Adipocyte (in vitro differentiated cells): ENCODE measurements around the gene MYEOV.
A peak's percentile ranks its signal among the peaks of the same experiment; 100 is the strongest.

Source experiments
- DNase-seq: peaks from one replicate; pipeline ENCODE4 v3.0.0-alpha.2; 2015; ENCODE audit warnings: low read depth
- H3K27me3 ChIP-seq: replicated peaks from 2 replicates; pipeline ENCODE4 v1.7.0; 2013; ENCODE audit warnings: mild to moderate bottlenecking, low read length, moderate library complexity; ENCODE audit not compliant: control insufficient read depth, insufficient read depth
- H3K36me3 ChIP-seq: 2 replicates; pipeline ENCODE4 v1.7.0; 2013; ENCODE audit warnings: low read length, mild to moderate bottlenecking, moderate library complexity; ENCODE audit not compliant: control insufficient read depth, insufficient read depth, severe bottlenecking
- H3K4me1 ChIP-seq: 2 replicates; pipeline ENCODE4 v1.7.0; 2013; ENCODE audit warnings: mild to moderate bottlenecking, low read length, moderate library complexity; ENCODE audit not compliant: control insufficient read depth, insufficient read depth
- H3K4me3 ChIP-seq: 2 replicates; pipeline ENCODE4 v1.7.0; 2013; ENCODE audit warnings: mild to moderate bottlenecking, low read length, moderate library complexity
- H3K9ac ChIP-seq: 2 replicates; pipeline ENCODE4 v1.7.0; 2013; ENCODE audit warnings: mild to moderate bottlenecking, low read length, moderate library complexity
- H3K9me3 ChIP-seq: 2 replicates; pipeline ENCODE4 v1.7.0; 2013; ENCODE audit warnings: mild to moderate bottlenecking, low read length, moderate library complexity; ENCODE audit not compliant: control insufficient read depth

Gene MYEOV

DNA sequence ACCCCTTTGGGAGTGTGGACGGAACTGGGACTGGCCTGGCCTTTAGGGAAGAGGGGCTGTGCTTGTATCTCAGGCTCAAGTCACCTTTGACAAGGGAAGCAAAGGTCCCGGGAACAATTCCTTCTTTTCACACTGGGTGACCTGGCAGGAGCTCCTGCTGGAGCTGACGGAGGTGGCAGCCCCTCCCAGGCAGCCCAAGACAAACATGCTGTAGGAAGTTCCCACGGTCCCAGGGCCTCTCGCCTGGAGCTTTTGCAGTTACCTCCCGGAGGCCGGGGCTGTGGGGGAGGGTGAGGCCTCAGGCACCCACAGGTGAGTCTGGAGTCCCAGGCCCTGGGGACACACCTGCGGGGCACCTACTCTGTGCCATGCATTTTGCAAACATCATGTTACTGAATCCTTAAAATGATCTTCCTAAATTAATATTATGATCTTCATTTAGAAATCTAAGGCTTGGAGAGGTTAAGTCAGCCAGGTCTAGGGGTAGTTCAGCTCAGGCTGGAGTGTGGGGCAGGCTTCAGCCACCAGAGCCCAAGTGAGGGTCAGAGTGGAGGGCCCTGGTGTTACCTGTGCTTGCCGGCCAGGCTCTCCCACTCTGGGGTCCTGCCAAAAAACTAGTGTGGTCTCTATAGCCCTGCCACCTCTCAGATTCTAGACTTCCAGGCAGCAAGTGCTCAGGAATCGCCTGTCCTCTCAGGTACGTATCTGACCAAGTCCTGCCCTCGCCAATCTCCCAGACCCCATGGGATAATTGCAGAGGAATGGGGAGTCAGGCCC is 15.7 kb upstream of the MYEOV start:
- H3K9me3 ChIP-seq: peaks cover 5% of the 10 kb centered on the region
- H3K9ac ChIP-seq: no peak overlapping the region
- H3K4me3 ChIP-seq: no peak overlapping the region
- H3K4me1 ChIP-seq: peaks cover 19% of the 10 kb centered on the region
- no peaks in the 10 kb centered on the region for H3K36me3 ChIP-seq
- peaks cover 30% of the 10 kb centered on the region for H3K27me3 ChIP-seq
- DNase-seq: no peak

DNA sequence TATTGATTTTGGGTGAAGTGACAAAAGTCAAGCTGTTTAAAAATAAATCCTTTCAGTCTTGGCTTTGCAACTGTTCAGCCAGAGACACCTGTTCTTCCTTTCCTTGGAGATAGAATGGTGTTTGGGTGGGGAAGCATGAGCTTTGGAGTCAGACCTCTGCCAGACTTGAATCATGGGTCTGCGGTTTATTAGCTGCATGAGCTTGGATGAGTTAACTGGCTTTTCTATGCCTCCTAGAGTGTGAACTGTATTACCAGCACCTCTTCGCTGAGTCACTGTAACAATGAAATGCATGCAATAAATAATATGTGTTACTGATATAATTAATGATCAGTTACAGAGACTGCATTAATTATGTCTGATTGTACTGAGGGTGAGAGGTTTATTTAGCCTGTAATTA is 13.5 kb upstream of the MYEOV start:
- Histone ChIP-seq H3K4me1 (peaks cover 19% of the 10 kb centered on the region), H3K36me3 (no peaks in the 10 kb centered on the region), H3K9ac (no peak overlapping the region), H3K4me3 (no peak overlapping the region), H3K27me3 (peaks cover 16% of the 10 kb centered on the region), H3K9me3 (peaks cover 5% of the 10 kb centered on the region)
- DNase-seq: no peak

GRCh38 chr11:69280994-69281393 is 13.0 kb upstream of the MYEOV start:
- no peak overlapping the region for H3K4me3 ChIP-seq
- peak; percentile 31 for DNase-seq

GRCh38 chr11:69283446-69283845 is 10.5 kb upstream of the MYEOV start:
- Histone ChIP-seq H3K4me3 (no peak overlapping the region), H3K9me3 (peaks cover 5% of the 10 kb centered on the region), H3K27me3 (no peaks in the 10 kb centered on the region), H3K4me1 (peaks cover 19% of the 10 kb centered on the region), H3K36me3 (no peaks in the 10 kb centered on the region), H3K9ac (no peak overlapping the region)
- DNase-seq: no peak

More at GRCh38 chr11:69280994-69281393, 13.0 kb upstream of the MYEOV start:
- H3K9ac ChIP-seq: peak overlapping the region; percentile 25
- H3K9me3 ChIP-seq: peaks cover 5% of the 10 kb centered on the region
- peaks cover 11% of the 10 kb centered on the region for H3K27me3 ChIP-seq
- no peaks in the 10 kb centered on the region for H3K36me3 ChIP-seq
- H3K4me1 ChIP-seq: peaks cover 19% of the 10 kb centered on the region

GRCh38 chr11:69284081-69284511 is 9.9 kb upstream of the MYEOV start:
- H3K4me3 ChIP-seq: no peak overlapping the region
- H3K27me3 ChIP-seq: no peaks in the 10 kb centered on the region
- H3K9me3 ChIP-seq: peaks cover 5% of the 10 kb centered on the region
- no peaks in the 10 kb centered on the region for H3K36me3 ChIP-seq
- peaks cover 19% of the 10 kb centered on the region for H3K4me1 ChIP-seq
- no peak for DNase-seq
- no peak overlapping the region for H3K9ac ChIP-seq

- no peak for DNase-seq
- Histone ChIP-seq H3K9ac (no peak overlapping the region), H3K4me1 (peaks cover 18% of the 10 kb centered on the region), H3K9me3 (peaks cover 5% of the 10 kb centered on the region), H3K4me3 (no peak overlapping the region), H3K36me3 (no peaks in the 10 kb centered on the region), H3K27me3 (no peaks in the 10 kb centered on the region)
Observed at GRCh38 chr11:69285091-69285490, 8.9 kb upstream of the MYEOV start.

- no peak overlapping the region for H3K4me3 ChIP-seq
- H3K4me1 ChIP-seq: peaks cover 11% of the 10 kb centered on the region
- H3K27me3 ChIP-seq: no peaks in the 10 kb centered on the region
- peaks cover 5% of the 10 kb centered on the region for H3K9me3 ChIP-seq
- H3K36me3 ChIP-seq: no peaks in the 10 kb centered on the region
- no peak for DNase-seq
- no peak overlapping the region for H3K9ac ChIP-seq
Observed at GRCh38 chr11:69285766-69286165, 8.2 kb upstream of the MYEOV start.

- Histone ChIP-seq H3K4me1 (peaks cover 2% of the 10 kb centered on the region), H3K36me3 (no peaks in the 10 kb centered on the region), H3K27me3 (no peaks in the 10 kb centered on the region), H3K4me3 (no peak overlapping the region), H3K9ac (no peak overlapping the region), H3K9me3 (peaks cover 5% of the 10 kb centered on the region)
- DNase-seq: no peak
Observed at GRCh38 chr11:69286374-69287371, 7.3 kb upstream of the MYEOV start.

GRCh38 chr11:69287968-69288882 is 5.7 kb upstream of the MYEOV start:
- Histone ChIP-seq H3K36me3 (no peaks in the 10 kb centered on the region), H3K4me1 (no peaks in the 10 kb centered on the region), H3K27me3 (no peaks in the 10 kb centered on the region), H3K4me3 (no peak overlapping the region), H3K9me3 (no peaks in the 10 kb centered on the region), H3K9ac (no peak overlapping the region)
- no peak for DNase-seq

- no peak for DNase-seq
- H3K9me3 ChIP-seq: no peaks in the 10 kb centered on the region
- no peak overlapping the region for H3K9ac ChIP-seq
- H3K4me1 ChIP-seq: no peaks in the 10 kb centered on the region
- no peaks in the 10 kb centered on the region for H3K36me3 ChIP-seq
- H3K4me3 ChIP-seq: no peak overlapping the region
- no peaks in the 10 kb centered on the region for H3K27me3 ChIP-seq
Observed at GRCh38 chr11:69288883-69289242, 5.1 kb upstream of the MYEOV start.
